Loucy (cell line): Measurements from ENCODE around the gene PCSK4.

Source experiments
- H2AFZ ChIP-seq: fragments of 200-600 bp; sonication (generic); 2 replicates; pipeline ENCODE4 v1.6.0; 2016; ENCODE audit warnings: antibody characterized with exemption, mild to moderate bottlenecking, low read length, moderate library complexity
- H3F3A ChIP-seq: fragments of 200-600 bp; 2 replicates; pipeline ENCODE4 v1.6.0; 2016; ENCODE audit warnings: antibody characterized with exemption, low read depth, mild to moderate bottlenecking
- H3K27me3 ChIP-seq: fragments of 200-600 bp; sonication (generic); 2 replicates; pipeline ENCODE4 v1.6.1; 2014; ENCODE audit warnings: low read length, mild to moderate bottlenecking; ENCODE audit not compliant: insufficient read depth, poor library complexity, severe bottlenecking
- H3K36me3 ChIP-seq: fragments of 200-600 bp; sonication (generic); 2 replicates; pipeline ENCODE4 v1.6.1; 2016; ENCODE audit warnings: low read length; ENCODE audit not compliant: insufficient read depth
- H3K4me1 ChIP-seq: fragments of 200-600 bp; sonication (generic); 2 replicates; pipeline ENCODE4 v1.5.1; 2014; ENCODE audit warnings: low read length, mild to moderate bottlenecking; ENCODE audit not compliant: insufficient read depth, poor library complexity, severe bottlenecking
- H3K4me2 ChIP-seq: fragments of 200-600 bp; sonication (generic); 2 replicates; pipeline ENCODE4 v1.6.0; 2014; ENCODE audit warnings: antibody characterized with exemption, low read length, low read depth, mild to moderate bottlenecking; ENCODE audit not compliant: poor library complexity, severe bottlenecking
- H3K4me3 ChIP-seq: fragments of 200-600 bp; sonication (generic); 2 replicates; pipeline ENCODE4 v1.5.1; 2014; ENCODE audit warnings: low read length, mild to moderate bottlenecking, mixed read lengths; ENCODE audit not compliant: poor library complexity, severe bottlenecking
- H3K79me2 ChIP-seq: fragments of 200-600 bp; sonication (generic); 2 replicates; pipeline ENCODE4 v1.6.1; 2014; ENCODE audit warnings: low read length; ENCODE audit not compliant: insufficient read depth
- H3K9ac ChIP-seq: fragments of 200-600 bp; sonication (generic); 2 replicates; pipeline ENCODE4 v1.6.0; 2014; ENCODE audit warnings: mild to moderate bottlenecking, low read depth, low read length, moderate library complexity; ENCODE audit not compliant: poor library complexity, severe bottlenecking
- H3K9me2 ChIP-seq: fragments of 200-600 bp; sonication (generic); replicated peaks from 2 replicates; pipeline ENCODE4 v1.6.1; 2016; ENCODE audit warnings: low read depth, low read length, mixed read lengths
- H3K9me3 ChIP-seq: fragments of 200-600 bp; sonication (generic); 2 replicates; pipeline ENCODE4 v1.6.1; 2014; ENCODE audit warnings: mild to moderate bottlenecking, antibody characterized with exemption, low read length, low read depth; ENCODE audit not compliant: insufficient read depth
- H4K20me1 ChIP-seq: fragments of 200-600 bp; sonication (generic); 2 replicates; pipeline ENCODE4 v1.6.0; 2014; ENCODE audit warnings: antibody characterized with exemption, low read length, mild to moderate bottlenecking; ENCODE audit not compliant: insufficient read depth, poor library complexity, severe bottlenecking
- CTCF ChIP-seq: fragments of 200-600 bp; sonication (generic); conservative IDR thresholded peaks from 2 replicates; pipeline ENCODE4 v1.5.1; 2014; ENCODE audit warnings: mild to moderate bottlenecking, antibody characterized with exemption, low read length
- EZH2phosphoT487 ChIP-seq: fragments of 200-600 bp; IDR thresholded peaks from 2 replicates; pipeline ENCODE4 v1.6.1; 2018; ENCODE audit warnings: antibody characterized with exemption, mild to moderate bottlenecking, moderate library complexity, borderline replicate concordance

The PCSK4 gene

GRCh38 chr19:1491849-1492170 is 1.7 kb upstream of the PCSK4 start:
- Histone ChIP-seq H2AFZ (no peak overlapping the region), H3K9me2 (no peaks in the 10 kb centered on the region), H3K9ac (no peak overlapping the region), H3K27me3 (no peaks in the 10 kb centered on the region), H3K36me3 (no peaks in the 10 kb centered on the region), H3K4me3 (peak overlapping the region; percentile 73), H3K4me1 (peaks cover 3% of the 10 kb centered on the region), H3K4me2 (peak overlapping the region; percentile 76), H3F3A (no peaks in the 10 kb centered on the region), H3K79me2 (no peaks in the 10 kb centered on the region), H3K9me3 (no peaks in the 10 kb centered on the region), H4K20me1 (no peaks in the 10 kb centered on the region)
- no peak for TF ChIP-seq EZH2phosphoT487

- H3K9me2 ChIP-seq, result no peaks in the 10 kb centered on the region
Measured at GRCh38 chr19:1491114-1491848, 1.1 kb upstream of the PCSK4 start, which contains the start of gene REEP6. TSS of gene REEP6 (plus strand) at chr19:1491181. CDS start at chr19:1491270, 89 bp downstream.

GRCh38 chr19:1489463-1490310 is 463 bp downstream of the PCSK4 start:
- Histone ChIP-seq H2AFZ (peak overlapping the region; percentile 95), H3K4me1 (peaks cover 3% of the 10 kb centered on the region), H3K9me3 (no peaks in the 10 kb centered on the region), H3K4me3 (peak overlapping the region; percentile 82), H3K36me3 (no peaks in the 10 kb centered on the region), H3K4me2 (peak overlapping the region; percentile 94), H3F3A (no peaks in the 10 kb centered on the region), H4K20me1 (no peaks in the 10 kb centered on the region), H3K9ac (peak overlapping the region; percentile 87), H3K27me3 (no peaks in the 10 kb centered on the region), H3K79me2 (no peaks in the 10 kb centered on the region), H3K9me2 (no peaks in the 10 kb centered on the region)
- TF ChIP-seq CTCF, result no peak
- TF ChIP-seq EZH2phosphoT487, result no peak

More at GRCh38 chr19:1491114-1491848, 1.1 kb upstream of the PCSK4 start, which contains the start of gene REEP6:
- Histone ChIP-seq H3F3A (no peaks in the 10 kb centered on the region), H3K79me2 (no peaks in the 10 kb centered on the region), H4K20me1 (no peaks in the 10 kb centered on the region), H3K9me3 (no peaks in the 10 kb centered on the region), H3K27me3 (no peaks in the 10 kb centered on the region), H3K4me1 (peaks cover 3% of the 10 kb centered on the region), H2AFZ (peak within 1 kb of the TSS; percentile 95), H3K4me2 (peak within 1 kb of the TSS; percentile 94), H3K9ac (peak within 1 kb of the TSS; percentile 87), H3K36me3 (no peaks in the 10 kb centered on the region), H3K4me3 (peak within 1 kb of the TSS; percentile 82)
- TF ChIP-seq CTCF (no peak), EZH2phosphoT487 (no peak)
